Lower lobe of right lung (tissue), 2 donors: Measurements from ENCODE around the gene SPCS2. TPM values are rescaled to one million over a fixed set of nuclear protein-coding genes. Genes with fewer than 3 reads are reported as not detected.

Experiments used
- ATAC-seq, 2 donors: fragments of 200-7000 bp; cut with Tn5 transposase; one replicate each; pipeline ENCODE4 v1.9.1; 2020 to 2022; ENCODE audit warnings: mild to moderate bottlenecking in 2 of 2, moderate library complexity in 2 of 2
- DNase-seq: peaks from one replicate; pipeline ENCODE4 v3.0.0-alpha.2; 2020
- H3K27ac ChIP-seq: fragments of 200-600 bp; one replicate; pipeline ENCODE4 v1.8.0; 2022
- H3K27me3 ChIP-seq: fragments of 200-600 bp; one replicate; pipeline ENCODE4 v1.8.0; 2022; ENCODE audit warnings: low read depth
- H3K36me3 ChIP-seq: fragments of 200-600 bp; one replicate; pipeline ENCODE4 v1.8.0; 2022; ENCODE audit warnings: mild to moderate bottlenecking
- H3K4me1 ChIP-seq: fragments of 200-600 bp; one replicate; pipeline ENCODE4 v1.8.0; 2022
- H3K4me3 ChIP-seq: fragments of 200-600 bp; one replicate; pipeline ENCODE4 v1.8.0; 2022; ENCODE audit warnings: mild to moderate bottlenecking
- H3K9me3 ChIP-seq: fragments of 200-600 bp; one replicate; pipeline ENCODE4 v1.8.0; 2022
- CTCF ChIP-seq: fragments of 200-600 bp; IDR thresholded peaks from one replicate; pipeline ENCODE4 v1.8.0; 2022; ENCODE audit warnings: antibody characterized with exemption, mild to moderate bottlenecking
- intact Hi-C: fragments of 100-400 bp; cut with DNase I; formaldehyde crosslinking; loops from one replicate; pipeline ENCODE4 v1.11.0; 2022
- total RNA-seq: library from RNA; stranded (reverse); fragmentation: NEBNext Ultra II Directional; extraction: Animal tissue kit (Norgen Biotek cat#: 25700); gene quantifications from one replicate; pipeline ENCODE4 v1.2.1, GENCODE V29; 2021
- donor health status: DM: no; HTN: yes; CAD: no; lungs with severe emphysema.

Gene SPCS2
- total RNA-seq, 1 donor from 2014 or later = 149 TPM

- Histone ChIP-seq H3K9me3 (no peaks in the 10 kb centered on the region), H3K4me1 (no peaks in the 10 kb centered on the region), H3K27me3 (no peaks in the 10 kb centered on the region), H3K4me3 (no peak overlapping the region), H3K36me3 (no peaks in the 10 kb centered on the region), H3K27ac (no peak overlapping the region)
- TF ChIP-seq CTCF = no peak
- DNase-seq (no peak), ATAC-seq (no peak)
- intact Hi-C loops = no loop called here
Measured at GRCh38 chr11:75024068-75024449, 75.0 kb downstream of the SPCS2 start.

GRCh38 chr11:75024764-75025211 is 75.7 kb downstream of the SPCS2 start:
- no peak for ATAC-seq
- intact Hi-C loops = no loop called here

GRCh38 chr11:75025561-75025960 is 76.5 kb downstream of the SPCS2 start:
- intact Hi-C loops = no loop called here
- no peak for ATAC-seq

More at GRCh38 chr11:75024764-75025211, 75.7 kb downstream of the SPCS2 start:
- no peaks in the 10 kb centered on the region for H3K9me3 ChIP-seq
- no peaks in the 10 kb centered on the region for H3K27me3 ChIP-seq
- no peak for TF ChIP-seq CTCF
- no peaks in the 10 kb centered on the region for H3K36me3 ChIP-seq
- H3K27ac ChIP-seq = no peak overlapping the region
- no peak overlapping the region for H3K4me3 ChIP-seq
- no peak for DNase-seq
- no peaks in the 10 kb centered on the region for H3K4me1 ChIP-seq

GRCh38 chr11:75028321-75028720 is 79.3 kb downstream of the SPCS2 start:
- intact Hi-C loops = no loop called here
- no peak for ATAC-seq

More at GRCh38 chr11:75025561-75025960, 76.5 kb downstream of the SPCS2 start:
- no peaks in the 10 kb centered on the region for H3K4me1 ChIP-seq
- DNase-seq = no peak
- no peaks in the 10 kb centered on the region for H3K27me3 ChIP-seq
- H3K9me3 ChIP-seq = no peaks in the 10 kb centered on the region
- no peak overlapping the region for H3K4me3 ChIP-seq
- TF ChIP-seq CTCF = no peak
- H3K36me3 ChIP-seq = no peaks in the 10 kb centered on the region
- H3K27ac ChIP-seq = no peak overlapping the region

More at GRCh38 chr11:75028321-75028720, 79.3 kb downstream of the SPCS2 start:
- no peak for DNase-seq
- no peaks in the 10 kb centered on the region for H3K9me3 ChIP-seq
- no peaks in the 10 kb centered on the region for H3K27me3 ChIP-seq
- no peaks in the 10 kb centered on the region for H3K36me3 ChIP-seq
- H3K4me1 ChIP-seq = no peaks in the 10 kb centered on the region
- no peak overlapping the region for H3K27ac ChIP-seq
- no peak overlapping the region for H3K4me3 ChIP-seq
- no peak for TF ChIP-seq CTCF

Other genes with a start within 250 kb of the SPCS2 start
- 1.2 TPM for gene CHRDL2, start 217.8 kb upstream of the SPCS2 start, total RNA-seq
- 21.2 TPM for gene RNF169, start 200.4 kb upstream of the SPCS2 start, total RNA-seq
- gene XRRA1, start 175 bp upstream of the SPCS2 start, total RNA-seq = 10.0 TPM
- 10.7 TPM for gene NEU3, start 39.7 kb downstream of the SPCS2 start, total RNA-seq
- not detected for gene OR2AT4, start 147.6 kb downstream of the SPCS2 start, total RNA-seq
- gene SLCO2B1, start 201.8 kb downstream of the SPCS2 start, total RNA-seq = 332 TPM